Cardiac muscle cell (in vitro differentiated cells and primary cell): Measurements from ENCODE around the gene C22orf39. TPM values are rescaled to one million over a fixed set of nuclear protein-coding genes. Genes with fewer than 3 reads are reported as not detected.

Source experiments
- DNase-seq, 2 donors: peaks; one replicate each; pipeline versions ENCODE4 v3.0.0 to v3.0.0-alpha.2; 2010 to 2017; ENCODE audit warnings: low read depth in 1 of 2, low spot score in 1 of 2
- H3K27ac ChIP-seq: fragments of 200-600 bp; sonication (generic); 2 replicates; pipeline ENCODE4 v1.5.1; 2016
- H3K27me3 ChIP-seq: fragments of 200-600 bp; sonication (generic); 2 replicates; pipeline ENCODE4 v1.6.0; 2016; ENCODE audit warnings: control low read depth
- H3K36me3 ChIP-seq: fragments of 200-600 bp; sonication (generic); 2 replicates; pipeline ENCODE4 v1.5.1; 2016; ENCODE audit warnings: control low read depth
- H3K4me1 ChIP-seq: fragments of 200-600 bp; sonication (generic); 2 replicates; pipeline ENCODE4 v1.8.1; 2017; ENCODE audit warnings: low read depth, mild to moderate bottlenecking, mixed run types
- H3K4me3 ChIP-seq: fragments of 200-600 bp; sonication (generic); 2 replicates; pipeline ENCODE4 v1.5.1; 2016; ENCODE audit warnings: mild to moderate bottlenecking
- H3K9me3 ChIP-seq: fragments of 200-600 bp; sonication (generic); 2 replicates; pipeline ENCODE4 v1.5.1; 2017; ENCODE audit warnings: low read depth, mild to moderate bottlenecking, control low read depth
- polyA plus RNA-seq: library from polyadenylated mRNA; unstranded; fragments of >200 nt; fragmentation: Nextera tagmentation; extraction: Ambion mirVana; gene quantifications from 2 replicates; pipeline ENCODE4 v1.2.1, GENCODE V29; 2016
- total RNA-seq: library from RNA; depleted of rRNA; stranded (reverse); fragments of >200 nt; gene quantifications from 2 replicates; pipeline ENCODE4 v1.2.3, GENCODE V29; 2016
- TF ChIP-seq, protein P1 (sequence below): IDR thresholded peaks from 2 replicates; pipeline ENCODE4 v1.5.1; 2012; ENCODE audit warnings: low read depth, mild to moderate bottlenecking, low read length

The C22orf39 gene
- total and polyA plus RNA-seq, 2 experiments from 2014 or later, result 102 to 133 TPM

DNA sequence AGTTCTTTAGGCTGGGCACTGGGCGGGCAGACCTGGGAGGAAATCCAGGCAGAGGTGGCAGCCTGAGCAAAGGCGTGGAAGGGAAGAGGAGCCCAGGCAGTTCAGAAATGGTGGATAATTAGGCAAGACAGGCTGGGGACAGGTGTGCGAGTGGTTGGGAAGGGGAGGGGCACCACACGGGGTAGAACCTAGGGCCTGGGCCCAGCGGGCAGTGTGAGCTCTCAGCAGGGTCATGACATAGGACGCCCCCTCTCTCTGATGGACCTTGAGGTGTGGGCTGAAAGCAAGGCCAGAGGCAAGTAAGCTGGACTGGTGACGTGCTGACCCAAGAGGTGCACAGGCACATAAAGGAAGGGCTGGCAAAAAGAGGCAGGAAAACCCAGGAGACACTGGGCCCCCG is 24.7 kb upstream of the C22orf39 start:
- Histone ChIP-seq H3K36me3 (peaks cover 34% of the 10 kb centered on the region), H3K9me3 (no peaks in the 10 kb centered on the region), H3K27ac (no peak overlapping the region), H3K4me3 (no peak overlapping the region), H3K27me3 (no peaks in the 10 kb centered on the region), H3K4me1 (no peaks in the 10 kb centered on the region)
- TF ChIP-seq, protein P1, sequence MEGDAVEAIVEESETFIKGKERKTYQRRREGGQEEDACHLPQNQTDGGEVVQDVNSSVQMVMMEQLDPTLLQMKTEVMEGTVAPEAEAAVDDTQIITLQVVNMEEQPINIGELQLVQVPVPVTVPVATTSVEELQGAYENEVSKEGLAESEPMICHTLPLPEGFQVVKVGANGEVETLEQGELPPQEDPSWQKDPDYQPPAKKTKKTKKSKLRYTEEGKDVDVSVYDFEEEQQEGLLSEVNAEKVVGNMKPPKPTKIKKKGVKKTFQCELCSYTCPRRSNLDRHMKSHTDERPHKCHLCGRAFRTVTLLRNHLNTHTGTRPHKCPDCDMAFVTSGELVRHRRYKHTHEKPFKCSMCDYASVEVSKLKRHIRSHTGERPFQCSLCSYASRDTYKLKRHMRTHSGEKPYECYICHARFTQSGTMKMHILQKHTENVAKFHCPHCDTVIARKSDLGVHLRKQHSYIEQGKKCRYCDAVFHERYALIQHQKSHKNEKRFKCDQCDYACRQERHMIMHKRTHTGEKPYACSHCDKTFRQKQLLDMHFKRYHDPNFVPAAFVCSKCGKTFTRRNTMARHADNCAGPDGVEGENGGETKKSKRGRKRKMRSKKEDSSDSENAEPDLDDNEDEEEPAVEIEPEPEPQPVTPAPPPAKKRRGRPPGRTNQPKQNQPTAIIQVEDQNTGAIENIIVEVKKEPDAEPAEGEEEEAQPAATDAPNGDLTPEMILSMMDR, result no peak
- DNase-seq, result no peak

DNA sequence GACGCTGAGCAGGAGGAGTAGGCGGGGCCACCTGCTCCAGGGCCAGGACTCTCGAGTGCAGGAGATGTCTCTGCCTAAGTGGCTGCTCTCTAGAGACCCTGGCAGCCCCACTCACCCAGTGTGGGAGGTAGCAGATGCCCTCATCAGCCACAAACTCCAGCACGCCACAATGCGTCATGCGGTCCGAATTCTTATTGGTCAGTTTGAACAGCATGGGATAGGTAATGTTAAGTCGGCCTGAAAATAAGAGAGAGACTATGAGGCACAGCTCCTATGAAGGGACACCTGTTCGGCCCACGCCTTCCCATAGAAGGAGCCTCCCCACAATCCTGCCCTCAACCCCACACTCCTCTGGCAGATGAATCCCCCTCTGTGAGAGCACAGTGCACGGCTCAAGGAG is 24.1 kb upstream of the C22orf39 start:
- Histone ChIP-seq H3K9me3 (no peaks in the 10 kb centered on the region), H3K4me1 (no peaks in the 10 kb centered on the region), H3K27me3 (no peaks in the 10 kb centered on the region), H3K36me3 (peaks cover 41% of the 10 kb centered on the region), H3K4me3 (no peak overlapping the region), H3K27ac (no peak overlapping the region)
- TF ChIP-seq, protein P1, result no peak
- DNase-seq, result no peak

DNA sequence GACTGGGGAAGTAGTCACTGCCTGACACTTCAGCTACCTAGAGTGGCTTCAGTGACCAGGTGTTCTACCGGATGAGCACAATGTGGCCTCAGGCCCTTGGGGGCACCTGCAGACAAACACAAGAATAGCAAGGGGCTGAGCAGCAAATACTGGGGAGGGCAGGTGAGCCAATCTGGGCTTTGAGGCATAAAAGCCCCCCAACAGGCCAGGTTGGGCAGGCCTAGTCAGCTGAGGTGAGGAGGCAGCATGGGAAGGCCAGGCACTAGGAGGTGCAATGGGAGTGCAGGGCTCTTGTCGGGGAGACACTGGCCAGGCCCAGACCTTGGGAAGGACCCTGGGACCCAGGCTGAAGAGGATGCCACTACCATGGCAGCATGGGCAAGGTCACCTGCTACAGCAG is 22.5 kb upstream of the C22orf39 start:
- Histone ChIP-seq H3K9me3 (no peaks in the 10 kb centered on the region), H3K36me3 (peaks cover 55% of the 10 kb centered on the region), H3K27me3 (no peaks in the 10 kb centered on the region), H3K4me3 (no peak overlapping the region), H3K27ac (no peak overlapping the region), H3K4me1 (no peaks in the 10 kb centered on the region)
- TF ChIP-seq, protein P1, result no peak
- no peak for DNase-seq

DNA sequence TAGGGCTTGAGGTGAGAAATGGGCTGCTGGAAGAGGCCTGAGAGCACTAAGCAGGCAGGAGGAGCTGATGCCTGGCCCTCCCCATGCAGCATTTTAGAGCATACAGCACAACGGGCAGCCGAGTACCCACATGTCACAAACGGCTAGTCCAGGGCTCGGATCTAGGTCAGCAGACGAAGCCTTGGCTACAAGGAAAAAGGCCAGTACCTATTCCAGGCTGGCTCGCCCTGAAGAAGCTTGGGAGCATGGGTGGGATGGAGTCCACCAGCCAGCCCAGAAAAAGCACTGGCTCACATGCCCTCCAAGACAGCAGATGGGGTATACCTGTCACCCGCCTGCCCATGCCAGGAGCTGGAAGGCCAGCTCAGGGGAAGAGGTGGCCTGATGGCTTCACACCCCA is 21.9 kb upstream of the C22orf39 start:
- Histone ChIP-seq H3K4me1 (no peaks in the 10 kb centered on the region), H3K4me3 (no peak overlapping the region), H3K27me3 (no peaks in the 10 kb centered on the region), H3K9me3 (no peaks in the 10 kb centered on the region), H3K36me3 (peaks cover 57% of the 10 kb centered on the region), H3K27ac (no peak overlapping the region)
- TF ChIP-seq, protein P1, result no peak
- DNase-seq, result no peak

DNA sequence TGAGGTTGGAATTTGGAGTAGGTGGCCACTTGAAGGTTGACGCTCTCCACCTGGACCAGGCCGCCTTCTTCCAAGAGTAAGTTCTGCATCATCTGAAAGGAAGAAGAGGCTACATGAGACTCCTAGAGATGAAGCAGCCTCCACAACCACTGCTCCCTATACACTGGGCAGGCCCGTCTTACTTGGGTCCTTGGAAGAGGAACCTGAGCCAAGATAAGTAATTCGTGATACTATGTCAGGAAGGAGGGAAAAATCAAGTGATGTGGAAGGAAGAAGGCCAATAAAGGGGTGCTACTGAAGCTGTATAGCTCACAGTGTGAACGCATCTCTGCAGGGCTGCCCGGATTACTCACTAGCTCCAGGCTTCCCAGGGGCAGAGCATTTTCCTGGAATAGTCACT is 20.4 kb upstream of the C22orf39 start:
- no peak for DNase-seq
- no peaks in the 10 kb centered on the region for H3K9me3 ChIP-seq
- no peaks in the 10 kb centered on the region for H3K27me3 ChIP-seq
- no peaks in the 10 kb centered on the region for H3K4me1 ChIP-seq
- H3K27ac ChIP-seq, result no peak overlapping the region
- TF ChIP-seq, protein P1, result no peak
- H3K36me3 ChIP-seq, result peaks cover 58% of the 10 kb centered on the region
- no peak overlapping the region for H3K4me3 ChIP-seq
